ENCODE measurements around the gene KPNB1.

DNA sequence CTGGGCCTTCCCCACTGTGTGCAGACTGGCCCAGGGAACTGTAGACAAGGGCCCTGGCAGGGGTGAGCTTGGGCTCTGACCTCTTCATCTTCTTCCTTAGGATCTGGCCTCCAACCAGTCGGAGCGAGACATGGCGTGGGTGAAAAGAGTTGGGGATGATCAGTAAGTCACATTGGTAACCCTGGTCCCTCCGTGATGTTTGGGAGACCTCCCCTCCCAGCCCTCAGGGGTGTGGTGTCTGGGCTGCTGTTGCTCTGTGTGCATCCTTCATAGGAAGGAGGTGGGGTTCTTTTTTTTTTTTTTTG is 49.8 kb downstream of the KPNB1 start:
- TF ChIP-seq, protein P1, sequence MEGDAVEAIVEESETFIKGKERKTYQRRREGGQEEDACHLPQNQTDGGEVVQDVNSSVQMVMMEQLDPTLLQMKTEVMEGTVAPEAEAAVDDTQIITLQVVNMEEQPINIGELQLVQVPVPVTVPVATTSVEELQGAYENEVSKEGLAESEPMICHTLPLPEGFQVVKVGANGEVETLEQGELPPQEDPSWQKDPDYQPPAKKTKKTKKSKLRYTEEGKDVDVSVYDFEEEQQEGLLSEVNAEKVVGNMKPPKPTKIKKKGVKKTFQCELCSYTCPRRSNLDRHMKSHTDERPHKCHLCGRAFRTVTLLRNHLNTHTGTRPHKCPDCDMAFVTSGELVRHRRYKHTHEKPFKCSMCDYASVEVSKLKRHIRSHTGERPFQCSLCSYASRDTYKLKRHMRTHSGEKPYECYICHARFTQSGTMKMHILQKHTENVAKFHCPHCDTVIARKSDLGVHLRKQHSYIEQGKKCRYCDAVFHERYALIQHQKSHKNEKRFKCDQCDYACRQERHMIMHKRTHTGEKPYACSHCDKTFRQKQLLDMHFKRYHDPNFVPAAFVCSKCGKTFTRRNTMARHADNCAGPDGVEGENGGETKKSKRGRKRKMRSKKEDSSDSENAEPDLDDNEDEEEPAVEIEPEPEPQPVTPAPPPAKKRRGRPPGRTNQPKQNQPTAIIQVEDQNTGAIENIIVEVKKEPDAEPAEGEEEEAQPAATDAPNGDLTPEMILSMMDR (IDR thresholded peaks at IDR 0.05): no peak
- no peak for TF ChIP-seq POLR2A (IDR thresholded peaks at IDR 0.05)

Data from uterus (tissue), 2 donors.